Measurements from ENCODE around the gene RING1. TPM values are rescaled to one million over a fixed set of nuclear protein-coding genes. Genes with fewer than 3 reads are reported as not detected.

RING1 gene
- total RNA-seq, 1 donor from 2014 or later, result 30.8 TPM

DNA sequence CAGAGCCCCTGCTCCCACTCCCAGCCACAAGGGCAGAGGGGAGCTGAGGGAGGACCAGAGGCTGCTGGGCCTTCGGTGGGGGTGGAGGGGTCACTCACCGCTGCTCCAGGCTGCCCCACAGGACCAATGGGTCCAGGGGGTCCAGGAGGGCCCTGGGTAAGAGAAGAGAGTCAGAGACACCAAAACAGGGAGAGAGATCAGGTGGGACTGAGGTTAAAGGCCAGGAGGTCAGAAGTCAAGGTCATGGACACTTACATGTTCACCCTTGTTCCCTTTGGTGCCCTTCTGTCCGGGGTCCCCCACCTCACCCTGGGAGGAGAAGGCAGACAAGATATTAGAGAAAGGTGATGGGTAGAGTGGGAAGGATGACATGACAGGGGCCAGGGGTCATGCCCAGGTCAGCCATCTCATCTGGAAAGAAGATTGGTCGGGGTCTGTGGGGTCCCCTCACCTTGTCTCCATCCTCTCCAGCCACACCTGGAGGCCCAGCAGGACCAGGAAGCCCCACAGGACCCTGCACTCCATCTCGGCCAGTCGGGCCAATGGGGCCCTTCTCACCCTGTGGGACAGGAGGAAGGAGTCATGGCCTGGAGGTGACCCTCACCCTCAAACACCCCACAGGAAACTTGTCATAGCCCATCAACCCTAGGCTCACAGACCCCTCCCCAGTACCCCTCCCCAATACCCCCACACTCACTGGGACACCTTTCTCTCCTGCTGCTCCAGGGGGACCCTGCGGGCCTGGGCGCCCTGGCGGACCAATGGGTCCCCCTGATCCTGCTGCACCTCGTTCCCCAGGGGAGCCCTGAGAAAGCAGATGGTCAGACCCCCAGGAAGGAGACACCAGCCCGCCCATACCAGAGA is 37.1 kb upstream of the RING1 start:
- no peak overlapping the region for H3K4me3 ChIP-seq (ENCODE audit: insufficient read depth, low read depth, low read length)
- no peaks in the 10 kb centered on the region for H3K79me2 ChIP-seq (ENCODE audit: insufficient read depth, low read length)
- no peak overlapping the region for H3K9ac ChIP-seq (ENCODE audit: low read length)
- FAIRE-seq (no peak), DNase-seq (ENCODE audit: low read depth) (no peak)
- peaks cover 48% of the 10 kb centered on the region for H3K27me3 Mint-ChIP-seq (ENCODE audit: low read depth, unreplicated experiment)
- no peak for TF ChIP-seq EZH2 (IDR thresholded peaks at IDR 0.05; ENCODE audit: insufficient read depth, low read length)
- no peak for TF ChIP-seq CTCF (IDR thresholded peaks at IDR 0.05; ENCODE audit: insufficient read depth, low read depth, low read length)
- H3K9me3 Mint-ChIP-seq (ENCODE audit: unreplicated experiment), result no peaks in the 10 kb centered on the region
- H2AFZ ChIP-seq (ENCODE audit: low read depth, low read length), result no peak overlapping the region
- no peaks in the 10 kb centered on the region for H3K27me3 ChIP-seq (ENCODE audit: insufficient read depth, low read length)
- H3K27ac ChIP-seq (ENCODE audit: low read depth, low read length), result no peak overlapping the region
- no peaks in the 10 kb centered on the region for H3K36me3 ChIP-seq (ENCODE audit: insufficient read depth, low read length)
- peaks cover under 1% of the 10 kb centered on the region for H3K36me3 Mint-ChIP-seq (ENCODE audit: low read depth, unreplicated experiment)
- H3K4me2 ChIP-seq (ENCODE audit: low read length), result no peak overlapping the region
- no peaks in the 10 kb centered on the region for H3K9me3 ChIP-seq (ENCODE audit: insufficient read depth, low read depth, low read length)
- H3K27ac Mint-ChIP-seq (ENCODE audit: unreplicated experiment), result no peak overlapping the region
- no peaks in the 10 kb centered on the region for H4K20me1 ChIP-seq (ENCODE audit: insufficient read depth, low read length)
- no peaks in the 10 kb centered on the region for H3K4me1 ChIP-seq (ENCODE audit: insufficient read depth, low read length)
- no peaks in the 10 kb centered on the region for H3K4me1 Mint-ChIP-seq (ENCODE audit: low read depth, unreplicated experiment)
- no peak overlapping the region for H3K4me3 Mint-ChIP-seq (ENCODE audit: unreplicated experiment)

- H3K4me1 Mint-ChIP-seq (ENCODE audit: low read depth, unreplicated experiment), result no peaks in the 10 kb centered on the region
- Histone ChIP-seq H3K36me3 (ENCODE audit: insufficient read depth, low read length) (no peaks in the 10 kb centered on the region), H3K4me1 (ENCODE audit: insufficient read depth, low read length) (no peaks in the 10 kb centered on the region), H3K79me2 (ENCODE audit: insufficient read depth, low read length) (no peaks in the 10 kb centered on the region), H3K27ac (ENCODE audit: low read depth, low read length) (no peak overlapping the region), H3K4me3 (ENCODE audit: insufficient read depth, low read depth, low read length) (no peak overlapping the region), H3K27me3 (ENCODE audit: insufficient read depth, low read length) (no peaks in the 10 kb centered on the region), H3K9ac (ENCODE audit: low read length) (no peak overlapping the region), H4K20me1 (ENCODE audit: insufficient read depth, low read length) (no peaks in the 10 kb centered on the region), H3K9me3 (ENCODE audit: insufficient read depth, low read depth, low read length) (no peaks in the 10 kb centered on the region), H2AFZ (ENCODE audit: low read depth, low read length) (no peak overlapping the region), H3K4me2 (ENCODE audit: low read length) (no peak overlapping the region)
- H3K27ac Mint-ChIP-seq (ENCODE audit: unreplicated experiment), result no peak overlapping the region
- peaks cover 48% of the 10 kb centered on the region for H3K27me3 Mint-ChIP-seq (ENCODE audit: low read depth, unreplicated experiment)
- peaks cover 4% of the 10 kb centered on the region for H3K36me3 Mint-ChIP-seq (ENCODE audit: low read depth, unreplicated experiment)
- H3K9me3 Mint-ChIP-seq (ENCODE audit: unreplicated experiment), result no peaks in the 10 kb centered on the region
- H3K4me3 Mint-ChIP-seq (ENCODE audit: unreplicated experiment), result no peak overlapping the region
- DNase-seq (ENCODE audit: low read depth) (no peak), FAIRE-seq (no peak)
- TF ChIP-seq CTCF (IDR thresholded peaks at IDR 0.05; ENCODE audit: insufficient read depth, low read depth, low read length) (no peak), EZH2 (IDR thresholded peaks at IDR 0.05; ENCODE audit: insufficient read depth, low read length) (no peak)
These were observed 36.2 kb upstream of the RING1 start for GRCh38 chr6:33171880-33172687.

Measured in astrocyte (in vitro differentiated cells and primary cell).